Measurements from ENCODE around the gene ADGRV1.
"Not testable (repeated sequence)": the region's sequence is repeated elsewhere in the genome, so short reads cannot be mapped to it uniquely, and the experiment has no call there.

ADGRV1 gene

DNA sequence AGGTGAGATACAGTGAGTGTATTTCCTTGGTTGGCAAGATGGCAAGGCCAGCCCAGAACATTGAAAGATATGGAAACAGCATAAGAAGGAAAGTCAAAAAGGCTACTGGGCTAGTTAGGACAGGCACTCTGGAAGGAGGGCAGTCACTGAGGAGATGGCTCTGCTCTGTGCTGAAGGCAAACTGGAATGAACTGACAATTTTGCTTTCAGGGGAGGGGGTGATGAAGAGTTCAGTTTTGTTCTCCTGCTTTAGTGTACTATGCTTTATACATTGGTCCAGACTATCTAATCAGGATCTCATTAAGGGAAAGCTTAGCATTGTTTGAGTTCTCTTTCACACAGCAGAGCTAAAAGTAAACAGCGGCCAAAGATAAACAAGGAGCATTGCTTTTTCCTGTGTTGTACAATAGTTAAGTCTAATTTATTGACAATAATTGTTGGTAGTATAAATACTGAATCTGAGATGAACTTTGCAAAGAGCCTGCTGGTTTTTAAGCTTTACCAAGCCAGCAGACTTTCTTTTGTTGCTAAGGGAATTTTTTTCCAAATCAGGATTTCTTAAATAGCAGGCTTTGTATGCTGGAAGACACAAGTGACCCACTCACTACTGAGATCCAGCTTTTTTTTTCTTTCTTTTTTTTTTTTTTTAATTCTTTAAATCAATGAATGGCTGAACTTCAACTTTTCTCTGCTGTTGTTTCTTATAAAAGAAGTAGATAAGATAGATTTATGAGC lies 469.0 kb downstream of the ADGRV1 start:
- no peak for DNase-seq (ENCODE audit: low spot score)

- DNase-seq (ENCODE audit: low spot score): no peak
Measured at GRCh38 chr5:91028499-91028956, 469.9 kb downstream of the ADGRV1 start.

GRCh38 chr5:91030521-91031401 lies 472.2 kb downstream of the ADGRV1 start:
- no peak for DNase-seq (ENCODE audit: low spot score)

- DNase-seq (ENCODE audit: low spot score): no peak
Measured at GRCh38 chr5:91031402-91031752, 472.8 kb downstream of the ADGRV1 start.

- DNase-seq (ENCODE audit: low spot score): no peak
Measured at GRCh38 chr5:91032125-91032524, 473.5 kb downstream of the ADGRV1 start.

- no peak for DNase-seq (ENCODE audit: low spot score)
Measured at GRCh38 chr5:91033370-91033769, 474.8 kb downstream of the ADGRV1 start.

DNA sequence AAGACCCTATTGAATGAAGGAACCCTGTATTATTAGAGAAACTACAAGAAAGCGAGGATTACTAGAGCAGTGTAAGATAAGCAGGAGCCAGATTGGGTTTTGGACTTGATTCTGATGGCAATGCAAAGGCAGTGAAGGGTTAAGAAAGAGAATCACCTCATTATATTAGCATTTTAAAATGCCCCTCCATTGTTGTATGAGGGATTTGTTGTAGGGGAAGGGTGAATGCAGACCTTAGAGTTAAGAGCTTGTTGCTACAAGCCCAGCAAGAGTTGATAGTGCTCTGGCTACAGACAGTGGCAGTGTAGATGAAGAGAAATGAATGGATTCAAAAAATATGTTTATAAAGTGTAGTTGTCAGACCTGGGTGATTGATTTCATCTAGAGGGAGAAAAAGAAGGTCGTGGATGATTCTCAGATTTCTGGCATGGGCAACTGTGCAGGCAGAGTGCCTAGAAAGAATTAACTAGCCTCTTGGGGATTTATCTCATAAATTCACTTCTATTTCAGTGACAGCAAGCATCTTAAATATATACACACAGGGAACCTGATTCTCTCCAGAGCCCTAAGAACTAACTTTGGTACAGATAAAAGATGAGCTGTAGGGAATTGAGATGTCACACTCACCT lies 479.7 kb downstream of the ADGRV1 start:
- no peak for DNase-seq (ENCODE audit: low spot score)

DNA sequence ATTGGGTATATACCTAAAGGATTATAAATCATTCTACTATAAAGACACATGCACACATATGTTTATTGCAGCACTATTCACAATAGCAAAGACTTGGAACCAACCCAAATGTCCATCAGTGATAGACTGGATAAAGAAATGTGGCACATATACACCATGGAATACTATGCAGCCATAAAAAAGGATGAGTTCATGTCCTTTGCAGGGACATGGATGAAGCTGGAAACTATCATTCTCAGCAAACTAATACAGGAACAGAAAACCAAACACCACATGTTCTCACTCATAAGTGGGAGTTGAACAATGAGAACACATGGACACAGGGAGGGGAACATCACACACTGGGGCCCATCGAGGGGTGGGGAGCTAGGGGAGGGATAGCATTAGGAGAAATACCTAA lies 482.5 kb downstream of the ADGRV1 start:
- not testable (repeated sequence) for DNase-seq (ENCODE audit: low spot score)

- DNase-seq (ENCODE audit: low spot score): no peak
Measured at GRCh38 chr5:91042247-91042935, 483.8 kb downstream of the ADGRV1 start.

DNA sequence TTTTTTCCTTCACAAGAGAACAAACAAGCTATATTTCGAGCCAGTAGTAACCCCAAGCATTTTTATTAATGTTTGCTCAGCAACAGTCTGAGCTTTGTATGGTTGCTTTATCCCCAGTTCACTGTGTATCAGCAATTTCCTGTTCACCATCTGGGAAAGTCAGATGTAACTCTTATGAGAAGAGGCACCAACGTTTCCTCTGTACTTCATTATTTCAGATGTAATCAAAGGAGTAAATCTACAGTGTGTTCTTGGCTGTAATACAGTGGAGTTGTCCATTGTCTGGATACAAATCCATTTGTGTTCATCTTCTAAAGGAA lies 484.3 kb downstream of the ADGRV1 start:
- no peak for DNase-seq (ENCODE audit: low spot score)

DNA sequence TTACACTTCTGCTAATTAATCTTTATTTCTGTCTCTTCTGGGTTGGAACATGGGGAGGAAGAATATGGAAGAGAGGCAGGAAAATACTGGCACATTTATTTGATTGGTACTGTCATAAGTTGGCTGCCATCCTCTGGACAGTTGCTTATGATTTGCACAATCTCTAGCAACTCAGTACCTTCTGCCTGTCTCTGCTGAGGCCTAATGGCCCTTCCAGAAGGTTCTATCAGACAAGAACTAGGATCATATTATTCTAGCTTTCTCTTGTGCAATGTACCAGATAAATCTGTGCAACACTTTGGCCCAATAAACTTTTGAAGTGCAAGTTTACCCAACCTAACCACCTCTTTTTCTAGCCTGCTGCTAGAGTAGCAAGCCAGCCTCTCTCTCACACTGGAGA lies 489.5 kb downstream of the ADGRV1 start:
- no peak for DNase-seq (ENCODE audit: low spot score)

DNA sequence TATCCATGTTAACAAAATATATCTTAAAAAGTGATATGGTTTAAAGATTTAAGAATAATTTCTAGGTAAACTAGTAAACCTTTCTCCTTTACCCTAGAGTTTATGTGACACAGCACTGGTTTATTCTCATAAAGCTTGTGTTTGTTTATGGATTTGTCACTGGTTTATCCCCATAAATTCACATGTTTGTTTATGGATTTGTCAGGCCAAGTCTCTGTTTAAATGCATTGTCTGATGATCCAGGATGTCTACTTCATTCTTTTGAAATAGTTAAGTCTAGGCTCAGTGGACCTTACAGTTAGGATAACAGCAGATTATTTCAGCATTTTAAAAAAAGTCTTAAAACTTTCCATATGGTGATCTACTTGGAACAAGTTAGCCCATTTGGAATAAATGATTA lies 490.5 kb downstream of the ADGRV1 start:
- DNase-seq (ENCODE audit: low spot score): no peak

- DNase-seq (ENCODE audit: low spot score): no peak
Measured at GRCh38 chr5:91049800-91050199, 491.2 kb downstream of the ADGRV1 start.

DNA sequence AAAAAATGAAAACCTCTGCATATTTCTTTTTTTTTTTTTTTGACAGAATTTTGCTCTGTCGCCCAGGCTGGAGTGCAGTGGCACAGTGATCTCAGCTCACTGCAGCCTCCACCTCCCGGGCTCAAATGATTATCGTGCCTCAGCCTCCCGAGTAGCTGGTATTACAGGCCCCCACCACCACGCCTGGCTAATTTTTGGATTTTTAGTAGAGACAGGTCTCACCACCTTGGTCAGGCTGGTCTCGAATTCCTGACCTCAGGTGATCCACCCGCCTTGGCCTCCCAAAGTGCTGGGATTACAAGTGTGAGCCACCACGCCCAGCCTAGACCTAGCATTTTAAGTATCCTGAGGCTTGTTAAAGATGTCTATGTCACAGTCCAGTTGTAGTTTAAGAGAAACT lies 493.8 kb downstream of the ADGRV1 start:
- not testable (repeated sequence) for DNase-seq (ENCODE audit: low spot score)

DNA sequence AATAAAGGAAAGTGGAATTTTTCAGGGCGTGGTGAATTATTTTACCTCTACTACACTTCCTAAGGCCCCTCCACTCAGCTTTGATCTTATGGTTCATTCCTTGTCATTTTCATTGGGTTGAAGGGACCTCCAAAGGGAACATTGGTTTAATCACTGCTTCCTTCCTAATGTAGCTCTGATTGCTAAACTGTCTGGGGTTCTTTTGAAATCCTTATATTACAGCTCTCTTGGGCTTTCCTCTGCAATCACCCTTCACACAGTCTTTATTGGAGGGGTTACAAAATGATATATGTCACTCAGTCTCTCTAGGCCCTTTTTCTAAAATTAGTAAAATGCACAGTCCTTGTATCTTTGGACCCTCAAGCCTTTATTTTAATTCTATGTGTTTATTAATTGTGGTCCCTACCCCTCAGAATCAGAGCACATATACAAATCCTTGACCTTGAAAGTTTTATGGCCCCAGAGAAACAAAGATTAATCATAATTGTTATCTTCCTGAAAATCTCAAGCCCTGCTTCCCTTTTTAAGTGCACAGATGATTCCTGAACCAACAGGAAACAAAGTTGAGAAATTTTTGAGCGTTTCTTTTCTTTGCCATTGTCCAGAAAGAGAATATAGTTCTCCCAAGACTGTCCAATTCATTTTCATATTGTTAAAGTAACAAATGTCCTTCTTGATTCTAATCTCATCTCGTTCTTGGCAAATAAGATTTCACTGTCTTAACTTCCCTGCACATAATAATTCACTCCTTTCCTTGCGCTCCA lies 494.6 kb downstream of the ADGRV1 start:
- DNase-seq (ENCODE audit: low spot score): no peak

DNA sequence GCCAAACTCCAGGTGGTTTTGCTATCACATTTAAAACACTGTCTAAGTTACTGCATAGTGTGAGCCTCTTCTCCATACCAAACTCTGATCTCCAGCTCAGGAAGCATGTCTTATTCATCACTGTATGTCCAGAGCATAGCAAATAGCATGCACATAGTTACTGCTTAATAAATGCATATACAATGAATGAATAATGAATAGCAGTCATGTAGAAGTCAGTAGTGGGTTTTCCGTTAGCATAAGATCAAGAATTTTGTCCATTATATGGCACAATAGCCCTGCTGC lies 495.1 kb downstream of the ADGRV1 start:
- DNase-seq (ENCODE audit: low spot score): no peak

- DNase-seq (ENCODE audit: low spot score): no peak
Measured at GRCh38 chr5:91058155-91058554, 499.6 kb downstream of the ADGRV1 start.

DNA sequence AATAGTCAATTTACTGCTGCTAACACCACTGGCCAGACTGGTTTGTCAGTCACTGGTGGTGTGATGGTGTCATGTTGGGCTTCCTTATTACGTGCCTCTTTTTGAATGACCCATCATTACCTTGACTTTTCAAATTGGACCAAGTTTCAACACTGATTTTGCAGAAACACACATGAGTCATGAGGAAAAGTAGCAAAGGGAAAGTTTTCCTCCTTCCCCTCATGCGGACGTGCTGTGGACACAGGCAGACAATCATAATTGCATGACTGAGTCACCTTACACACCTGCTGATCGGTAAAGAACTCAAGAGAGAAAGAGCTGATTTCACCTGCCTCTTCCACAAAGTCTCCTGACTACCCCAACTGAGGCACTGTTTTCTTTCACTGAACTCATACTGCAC lies 500.0 kb downstream of the ADGRV1 start:
- no peak for DNase-seq (ENCODE audit: low spot score)

GRCh38 chr5:91059409-91059808 lies 500.8 kb downstream of the ADGRV1 start:
- no peak for DNase-seq (ENCODE audit: low spot score)

- no peak for DNase-seq (ENCODE audit: low spot score)
Measured at GRCh38 chr5:91061094-91061493, 502.5 kb downstream of the ADGRV1 start.

DNA sequence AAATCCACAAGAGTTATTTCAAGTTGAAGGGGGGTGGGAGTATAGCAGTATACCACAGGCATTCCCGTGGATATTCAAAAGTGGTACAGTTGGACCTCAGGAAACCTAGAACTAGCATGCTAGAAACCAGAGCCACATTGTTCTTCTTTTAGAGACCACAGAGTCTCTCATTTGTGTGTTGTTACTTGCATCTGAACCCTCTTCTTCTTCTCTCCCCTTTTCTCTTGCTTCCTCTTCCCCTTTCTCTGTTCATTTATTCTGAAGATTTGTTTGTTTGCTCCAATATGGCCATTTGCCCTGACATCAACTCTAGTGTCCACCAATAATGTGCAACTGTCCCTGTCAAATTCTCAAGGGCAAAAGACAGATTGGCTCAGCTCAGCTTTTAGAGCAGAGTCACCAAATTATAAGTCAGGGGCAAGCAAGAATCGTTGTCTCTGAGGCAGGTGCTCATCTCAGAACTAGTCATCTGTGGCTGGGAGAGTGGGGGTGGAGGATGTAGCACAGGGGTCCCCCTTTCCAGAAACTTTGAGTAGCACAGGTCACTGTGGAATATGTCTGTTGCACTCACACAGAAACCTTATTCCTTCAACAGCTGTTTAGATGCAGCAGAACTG lies 503.5 kb downstream of the ADGRV1 start:
- no peak for DNase-seq (ENCODE audit: low spot score)
